CD14-positive monocyte (primary cell): ENCODE measurements around the gene PRKAG3. TPM values are rescaled to one million over a fixed set of nuclear protein-coding genes. Genes with fewer than 3 reads are reported as not detected.

ENCODE experiments used
- DNase-seq, 3 donors: peaks; one replicate each; pipeline ENCODE4 v3.0.0-alpha.2; 2011 to 2022
- H2AFZ ChIP-seq: 2 replicates; pipeline ENCODE4 v1.6.0; 2012; ENCODE audit warnings: mild to moderate bottlenecking, low read depth, low read length, inconsistent platforms; ENCODE audit not compliant: insufficient read depth, poor library complexity, severe bottlenecking
- H3K27ac ChIP-seq, 2 donors: 1 replicate in 1 of 2; 2 replicates in 1 of 2; pipeline ENCODE4 v1.5.1; 2012 to 2013; ENCODE audit warnings: low read length in 2 of 2, control low read depth in 1 of 2, inconsistent platforms in 1 of 2, low read depth in 1 of 2, mild to moderate bottlenecking in 1 of 2
- H3K27me3 ChIP-seq, 2 donors: one replicate each; pipeline versions ENCODE4 v1.6.0 to v1.6.1; 2011 to 2013; ENCODE audit warnings: low read length in 2 of 2; ENCODE audit not compliant: control insufficient read depth in 2 of 2, insufficient read depth in 2 of 2
- H3K36me3 ChIP-seq, 2 donors: replicated peaks in 1 of 2; 1 replicate in 1 of 2; 2 replicates in 1 of 2; pipeline versions ENCODE4 v1.5.1 to v1.6.1; 2012 to 2013; ENCODE audit warnings: low read length in 2 of 2, control low read depth in 1 of 2, inconsistent platforms in 1 of 2, mild to moderate bottlenecking in 1 of 2; ENCODE audit not compliant: insufficient read depth in 2 of 2, control insufficient read depth in 1 of 2
- H3K4me1 ChIP-seq, 2 donors: 1 replicate in 1 of 2; 2 replicates in 1 of 2; pipeline versions ENCODE4 v1.5.1 to v1.6.1; 2012 to 2013; ENCODE audit warnings: low read length in 2 of 2, control low read depth in 1 of 2, inconsistent platforms in 1 of 2, mild to moderate bottlenecking in 1 of 2, moderate library complexity in 1 of 2; ENCODE audit not compliant: insufficient read depth in 2 of 2, control insufficient read depth in 1 of 2
- H3K4me2 ChIP-seq: replicated peaks from 2 replicates; pipeline ENCODE3; 2012; ENCODE audit warnings: low read length, moderate library complexity, mild to moderate bottlenecking; ENCODE audit not compliant: poor library complexity, severe bottlenecking; ENCODE audit errors: extremely low read depth
- H3K4me3 ChIP-seq, 3 experiments: fragments of 200-600 bp in 1 of 3; sonication (generic) in 1 of 3; replicated peaks in 1 of 3; 1 replicate in 2 of 3; 2 replicates in 1 of 3; pipeline ENCODE4 v1.5.1; 2011 to 2013; ENCODE audit warnings: low read length in 3 of 3, mild to moderate bottlenecking in 3 of 3, control low read depth in 2 of 3, low read depth in 2 of 3, inconsistent platforms in 1 of 3, moderate library complexity in 1 of 3
- H3K79me2 ChIP-seq: 2 replicates; pipeline ENCODE4 v1.6.0; 2012; ENCODE audit warnings: mild to moderate bottlenecking, control low read depth, inconsistent platforms, low read length, moderate library complexity; ENCODE audit not compliant: insufficient read depth
- H3K9ac ChIP-seq: 2 replicates; pipeline ENCODE4 v1.6.0; 2017; ENCODE audit warnings: low read length, mild to moderate bottlenecking; ENCODE audit not compliant: insufficient read depth, poor library complexity, severe bottlenecking
- H3K9me3 ChIP-seq, 2 donors: replicated peaks in 1 of 2; 1 replicate in 1 of 2; 2 replicates in 1 of 2; pipeline versions ENCODE4 v1.5.1 to v1.6.1; 2012 to 2013; ENCODE audit warnings: low read length in 2 of 2, control low read depth in 1 of 2; ENCODE audit not compliant: control insufficient read depth in 1 of 2, insufficient read depth in 1 of 2
- H4K20me1 ChIP-seq: 2 replicates; pipeline ENCODE4 v1.6.0; 2012; ENCODE audit warnings: mild to moderate bottlenecking, low read length, control low read depth, moderate library complexity; ENCODE audit not compliant: insufficient read depth
- H3K27ac Mint-ChIP-seq, 7 donors: one replicate each; pipeline ENCODE4 v1.8.0; 2020; ENCODE audit warnings: mild to moderate bottlenecking in 7 of 7, mixed read lengths in 7 of 7, moderate library complexity in 6 of 7, inconsistent platforms in 2 of 7
- H3K27me3 Mint-ChIP-seq, 3 donors: one replicate each; pipeline ENCODE4 v1.8.0; 2021 to 2022; ENCODE audit warnings: low read depth in 3 of 3, mild to moderate bottlenecking in 3 of 3, mixed read lengths in 3 of 3, moderate library complexity in 3 of 3, inconsistent platforms in 1 of 3
- H3K36me3 Mint-ChIP-seq, 2 donors: one replicate each; pipeline ENCODE4 v1.8.0; 2020; ENCODE audit warnings: mixed read lengths in 2 of 2, inconsistent platforms in 1 of 2, mild to moderate bottlenecking in 1 of 2
- H3K4me1 Mint-ChIP-seq: one replicate; pipeline ENCODE4 v1.8.0; 2020; ENCODE audit warnings: mild to moderate bottlenecking, mixed read lengths
- H3K4me3 Mint-ChIP-seq, 2 donors: one replicate each; pipeline ENCODE4 v1.8.0; 2020; ENCODE audit warnings: mild to moderate bottlenecking in 2 of 2, mixed read lengths in 2 of 2, moderate library complexity in 1 of 2
- H3K9me3 Mint-ChIP-seq, 7 donors: one replicate each; pipeline ENCODE4 v1.8.0; 2020 to 2022; ENCODE audit warnings: mixed read lengths in 7 of 7, mild to moderate bottlenecking in 6 of 7, moderate library complexity in 6 of 7, inconsistent platforms in 2 of 7
- CTCF ChIP-seq: fragments of 200-600 bp; IDR thresholded peaks from one replicate; pipeline ENCODE4 v1.8.0; 2022; ENCODE audit warnings: antibody characterized with exemption, mild to moderate bottlenecking
- WGBS: methylation state at CpG from one replicate; pipeline ENCODE4 v1.1.5; 2013; ENCODE audit warnings: missing lambda C conversion rate; ENCODE audit not compliant: insufficient coverage; 5-methylcytosine and 5-hydroxymethylcytosine counted together
- intact Hi-C, 2 donors: fragments of 100-400 bp; cut with micrococcal nuclease; formaldehyde crosslinking; loops; one replicate each; pipeline versions ENCODE4 v1.15.0 to v1.15.1; 2023
- polyA plus RNA-seq, 3 donors: library from polyadenylated mRNA; depleted of rRNA in 1 of 3; unstranded in 2 of 3; stranded (reverse) in 1 of 3; fragments of 300-500 nt in 2 of 3; fragments of >200 nt in 1 of 3; fragmentation: Illumina TruSeq in 2 of 3; gene quantifications; 1 replicate in 2 of 3; 2 replicates in 1 of 3; pipeline ENCODE4 v1.2.3, GENCODE V29; 2012 to 2021

PRKAG3 gene
- polyA plus RNA-seq, 3 donors = not detected

- Histone ChIP-seq H3K36me3 (no peaks in the 10 kb centered on the region), H3K79me2 (no peaks in the 10 kb centered on the region), H3K4me1 (peaks cover 4 to 11% of the 10 kb centered on the region in 2 donors), H2AFZ (no peak overlapping the region), H3K9me3 (peaks cover 0 to 34% of the 10 kb centered on the region in 2 donors), H3K27me3 (peaks cover 65 to 93% of the 10 kb centered on the region in 2 donors), H3K27ac (no peak overlapping the region), H3K4me3 (no peak overlapping the region), H3K9ac (no peak overlapping the region), H3K4me2 (no peak overlapping the region), H4K20me1 (no peaks in the 10 kb centered on the region)
- TF ChIP-seq CTCF = no peak
- peaks cover 2 to 8% of the 10 kb centered on the region in 2 donors for H3K36me3 Mint-ChIP-seq
- H3K27ac Mint-ChIP-seq = peak overlapping the region in 2 of 7 donors; percentile 15 to 26
- intact Hi-C loops = no loop called here
- no peak for DNase-seq
- H3K4me3 Mint-ChIP-seq = peak overlapping the region in 1 of 2 donors; percentile 83
- peaks cover 84 to 96% (median 85%) of the 10 kb centered on the region in 3 donors for H3K27me3 Mint-ChIP-seq
- H3K4me1 Mint-ChIP-seq = peaks cover 21% of the 10 kb centered on the region
- peaks cover 0 to 17% (median 4%) of the 10 kb centered on the region in 7 donors for H3K9me3 Mint-ChIP-seq
- 26% methylated on average over 6 of the region's 16 CpGs for WGBS
Observed at GRCh38 chr2:218878926-218879761, 47.5 kb upstream of the PRKAG3 start.

GRCh38 chr2:218878486-218878885 is 46.9 kb upstream of the PRKAG3 start:
- Mint-ChIP-seq H3K9me3 (peaks cover 0 to 13% (median 4%) of the 10 kb centered on the region in 7 donors), H3K4me1 (peaks cover 19% of the 10 kb centered on the region), H3K27me3 (peaks cover 87 to 96% (median 88%) of the 10 kb centered on the region in 3 donors), H3K36me3 (peaks cover 3 to 8% of the 10 kb centered on the region in 2 donors), H3K4me3 (peak overlapping the region in 1 of 2 donors; percentile 67), H3K27ac (no peak overlapping the region)
- peaks cover 64 to 95% of the 10 kb centered on the region in 2 donors for H3K27me3 ChIP-seq
- H3K9ac ChIP-seq = no peak overlapping the region
- H3K79me2 ChIP-seq = no peaks in the 10 kb centered on the region
- DNase-seq = no peak
- WGBS = 83% methylated on average over 1 of the region's 6 CpGs
- no peak overlapping the region for H2AFZ ChIP-seq
- no peaks in the 10 kb centered on the region for H3K36me3 ChIP-seq
- peaks cover 4 to 11% of the 10 kb centered on the region in 2 donors for H3K4me1 ChIP-seq
- H3K9me3 ChIP-seq = peaks cover 0 to 34% of the 10 kb centered on the region in 2 donors
- H3K4me2 ChIP-seq = no peak overlapping the region
- TF ChIP-seq CTCF = no peak
- no peaks in the 10 kb centered on the region for H4K20me1 ChIP-seq
- H3K4me3 ChIP-seq = no peak overlapping the region
- H3K27ac ChIP-seq = no peak overlapping the region
- intact Hi-C loops = no loop called here
